ENCODE results near the gene PPIE. TPM values are rescaled to one million over a fixed set of nuclear protein-coding genes. Genes with fewer than 3 reads are reported as not detected.

PPIE gene
- polyA plus RNA-seq, 1 of the 3 experiments (the other 2 are of a cell fraction): 78.4 TPM

GRCh38 chr1:39761016-39761415 is 22.3 kb downstream of the PPIE start:
- Histone ChIP-seq H2AFZ (ENCODE audit: low read depth) (no peak overlapping the region), H3K4me2 (no peak overlapping the region), H3K27me3 (ENCODE audit: insufficient read depth) (no peaks in the 10 kb centered on the region), H4K20me1 (ENCODE audit: insufficient read depth) (no peaks in the 10 kb centered on the region), H3K9ac (no peak overlapping the region), H3K9me2 (no peaks in the 10 kb centered on the region), H3K4me3 (ENCODE audit: low read depth in 2 of 2, low read length in 1 of 2) (no peak overlapping the region), H3K36me3 (replicated peaks in 1 of 2; ENCODE audit: control insufficient read depth in 1 of 2, insufficient read depth in 2 of 2, low read length in 1 of 2) (peaks cover 15 to 19% of the 10 kb centered on the region in 2 experiments), H3K4me1 (ENCODE audit: control insufficient read depth in 1 of 2, insufficient read depth in 2 of 2, low read depth in 1 of 2, low read length in 1 of 2) (no peaks in the 10 kb centered on the region; a peak in 1 of 4 replicates), H3F3A (replicated peaks; ENCODE audit: insufficient read depth) (peaks cover 4% of the 10 kb centered on the region), H3K27ac (ENCODE audit: low read depth in 2 of 2, low read length in 1 of 2) (no peak overlapping the region), H3K79me2 (ENCODE audit: insufficient read depth) (no peaks in the 10 kb centered on the region), H3K9me3 (no peaks in the 10 kb centered on the region)
- POLR2A ChIA-PET: no interaction called here
- CTCF ChIA-PET: no interaction called here
- TF ChIP-seq NFIC (IDR thresholded peaks at IDR 0.05; ENCODE audit: borderline replicate concordance) (no peak), RCOR1 (IDR thresholded peaks at IDR 0.05; ENCODE audit: low read length) (no peak), SIN3A (IDR thresholded peaks at IDR 0.05; ENCODE audit: borderline replicate concordance, low read depth, low read length) (no peak), MXI1 (IDR thresholded peaks at IDR 0.05; ENCODE audit: low read depth, low read length) (no peak), TAF1 (IDR thresholded peaks at IDR 0.05; ENCODE audit: borderline replicate concordance, low read depth, low read length) (no peak), GATA2 (CRISPR knock-in tag; IDR thresholded peaks at IDR 0.05) (no peak), USF1 (IDR thresholded peaks at IDR 0.05; ENCODE audit: borderline replicate concordance, low read depth) (no peak), SMC3 (IDR thresholded peaks at IDR 0.05; ENCODE audit: low read depth, low read length) (no peak), ZBTB33 (IDR thresholded peaks at IDR 0.05; ENCODE audit: borderline replicate concordance, low read depth) (no peak), RXRA (IDR thresholded peaks at IDR 0.05; ENCODE audit: borderline replicate concordance, low read depth) (no peak), TEAD4 (IDR thresholded peaks at IDR 0.05; ENCODE audit: borderline replicate concordance, insufficient read depth) (no peak), MAX (IDR thresholded peaks at IDR 0.05; ENCODE audit: low read depth) (no peak), CHD2 (IDR thresholded peaks at IDR 0.05; ENCODE audit: low read length, partially characterized antibody) (no peak), RAD21 (IDR thresholded peaks at IDR 0.05; ENCODE audit: low read length) (no peak), FOXJ3 (CRISPR knock-in tag; IDR thresholded peaks at IDR 0.05) (no peak), ELF1 (IDR thresholded peaks at IDR 0.05) (no peak), FOSL2 (IDR thresholded peaks at IDR 0.05; ENCODE audit: borderline replicate concordance, low read depth) (no peak)
- TF ChIP-seq, protein P1, sequence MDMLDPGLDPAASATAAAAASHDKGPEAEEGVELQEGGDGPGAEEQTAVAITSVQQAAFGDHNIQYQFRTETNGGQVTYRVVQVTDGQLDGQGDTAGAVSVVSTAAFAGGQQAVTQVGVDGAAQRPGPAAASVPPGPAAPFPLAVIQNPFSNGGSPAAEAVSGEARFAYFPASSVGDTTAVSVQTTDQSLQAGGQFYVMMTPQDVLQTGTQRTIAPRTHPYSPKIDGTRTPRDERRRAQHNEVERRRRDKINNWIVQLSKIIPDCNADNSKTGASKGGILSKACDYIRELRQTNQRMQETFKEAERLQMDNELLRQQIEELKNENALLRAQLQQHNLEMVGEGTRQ (IDR thresholded peaks at IDR 0.05; ENCODE audit: borderline replicate concordance, low read depth, low read length): no peak
- no peak for DNase-seq
- WGBS (ENCODE audit: low lambda C conversion rate): 74% methylated on average over 8 of the region's 9 CpGs

Measured in SK-N-SH (cell line).